HG02840 (cell line): Measurements from ENCODE around the gene SGPP2.

Experiments
- ATAC-seq: cut with Tn5 transposase; IDR thresholded peaks from one replicate; pipeline ENCODE4 v1.9.1; 2021; ENCODE audit warnings: mild to moderate bottlenecking, moderate library complexity, moderate number of reproducible peaks; ENCODE audit not compliant: unreplicated experiment, low FRiP score

Gene SGPP2

DNA sequence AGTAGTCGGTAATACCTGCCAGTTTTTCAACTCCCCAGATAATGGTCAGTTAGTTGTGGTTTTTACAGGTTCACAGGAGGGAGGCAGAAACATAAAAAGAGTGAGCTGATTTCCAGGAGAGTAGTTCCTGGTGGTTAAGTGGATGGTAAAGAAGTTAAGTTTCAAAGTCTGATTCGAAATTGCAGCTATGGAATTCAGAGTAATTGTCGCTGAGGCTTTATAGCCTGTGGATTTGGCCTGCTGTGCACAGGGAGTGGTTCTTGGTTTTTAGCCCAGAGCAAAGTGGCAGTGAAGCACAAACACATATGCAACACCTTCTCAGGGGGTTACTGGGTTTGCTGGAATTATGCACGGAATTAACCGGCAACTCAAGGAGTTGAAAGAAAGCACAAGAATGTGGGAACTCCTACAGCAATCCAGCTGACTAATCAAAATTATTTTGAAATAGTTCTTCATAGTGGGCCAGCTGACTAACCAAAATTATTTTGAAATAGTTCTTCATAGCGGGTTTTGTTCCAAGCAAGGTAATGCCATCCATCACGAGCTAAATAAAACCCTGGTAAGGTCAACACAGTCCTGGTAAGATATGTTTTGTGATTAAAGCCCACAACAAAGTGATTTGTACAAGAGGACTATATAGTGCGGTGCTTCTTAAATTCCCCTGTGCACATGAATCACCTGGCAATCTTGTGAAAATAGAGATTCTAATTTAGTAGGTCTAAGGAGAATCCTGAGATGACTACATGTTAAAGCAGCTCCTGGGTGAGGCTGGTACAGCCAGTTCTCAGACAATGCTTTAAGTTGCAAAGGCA, 94.4 kb downstream of the SGPP2 start:
- ATAC-seq = no peak

GRCh38 chr2:222521099-222521498, 96.8 kb downstream of the SGPP2 start:
- ATAC-seq = peak; percentile 54

DNA sequence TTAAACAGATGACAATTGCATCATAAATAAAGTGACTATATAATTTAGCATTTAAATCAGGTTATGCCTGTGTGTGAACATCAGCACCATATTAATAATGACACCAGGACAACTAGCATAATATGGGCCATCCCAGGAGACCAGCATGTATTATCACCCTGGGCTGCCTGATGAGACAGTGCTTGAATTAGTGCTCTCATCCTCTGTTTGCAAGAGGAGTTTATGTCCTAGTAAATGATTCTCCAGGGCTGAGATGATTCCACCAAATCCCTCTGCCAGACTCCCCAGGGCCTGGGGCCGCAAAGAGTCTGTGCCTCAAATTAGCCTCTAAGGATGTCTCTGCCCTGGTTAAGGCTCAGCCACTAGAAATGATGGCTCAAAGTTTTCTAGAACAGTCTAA, 97.7 kb downstream of the SGPP2 start:
- no peak for ATAC-seq

DNA sequence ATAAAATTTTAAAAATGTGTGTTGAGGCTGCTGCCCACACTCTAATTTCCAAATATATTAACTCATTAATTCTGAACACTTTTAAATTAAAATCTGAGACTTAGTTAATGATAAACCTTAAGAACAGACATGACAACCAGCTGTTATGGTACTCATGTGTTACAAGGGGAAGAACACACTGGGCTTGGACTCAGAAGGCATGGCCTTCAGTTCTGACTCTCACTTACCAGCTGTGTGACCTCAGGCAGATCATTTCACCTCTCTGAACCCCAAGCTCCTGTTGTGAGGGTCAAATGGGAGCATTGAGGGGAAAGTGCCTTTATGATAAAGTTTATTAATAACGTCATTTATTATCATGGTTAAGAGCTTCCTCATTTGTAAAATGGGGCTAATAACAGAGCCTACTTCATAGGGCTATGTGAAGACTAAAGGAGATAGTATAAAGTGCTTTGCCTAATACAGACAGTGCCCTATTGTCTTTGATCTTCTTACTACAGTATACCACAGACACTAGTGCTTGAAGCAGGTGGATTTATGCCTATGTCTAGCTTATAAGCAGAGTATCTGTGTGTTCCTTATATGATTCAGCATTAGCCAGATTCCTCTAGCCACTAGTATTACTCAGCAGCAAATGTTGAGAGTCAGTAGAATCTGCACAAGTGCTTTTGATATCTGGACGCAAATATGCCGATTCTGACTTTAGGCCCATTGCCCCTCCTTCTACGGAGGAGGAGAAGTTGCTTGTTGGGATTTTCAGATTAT, 99.6 kb downstream of the SGPP2 start:
- ATAC-seq = no peak

GRCh38 chr2:222525811-222526210, 101.5 kb downstream of the SGPP2 start:
- ATAC-seq = no peak

DNA sequence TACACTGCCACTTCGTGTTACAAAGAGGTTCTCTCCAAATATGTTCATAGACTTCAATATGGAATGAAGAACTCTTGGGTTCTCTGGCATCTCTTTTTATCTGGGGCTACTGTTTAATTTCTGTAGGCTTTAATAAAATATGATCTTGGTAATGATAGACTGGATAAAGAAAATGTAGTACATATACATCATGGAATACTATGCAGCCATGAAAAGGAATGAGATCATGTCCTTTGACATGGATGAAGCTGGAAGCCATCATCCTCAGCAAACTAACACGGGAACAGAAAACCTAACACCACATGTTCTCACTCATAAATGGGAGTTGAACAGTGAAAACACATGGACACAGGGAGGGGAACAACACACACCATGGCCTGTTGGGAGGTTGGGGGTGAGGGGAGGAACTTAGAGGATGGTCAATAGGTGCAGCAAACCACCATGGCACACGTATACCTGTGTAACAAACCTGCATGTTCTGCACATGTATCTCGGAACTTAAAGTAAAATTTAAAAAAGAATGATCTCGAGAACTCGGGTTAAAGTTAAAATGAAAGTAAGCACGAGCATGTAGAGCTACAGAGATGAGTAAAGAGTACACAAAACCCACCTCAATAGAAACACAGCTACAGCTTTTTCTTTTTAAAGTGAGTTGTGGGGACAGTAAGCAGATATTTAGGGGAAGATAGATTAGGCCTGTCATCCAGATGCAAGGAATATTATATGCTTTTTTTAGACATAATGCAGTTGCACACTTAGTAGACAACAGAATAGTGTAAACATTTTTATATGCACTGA, 102.3 kb downstream of the SGPP2 start:
- ATAC-seq = no peak

DNA sequence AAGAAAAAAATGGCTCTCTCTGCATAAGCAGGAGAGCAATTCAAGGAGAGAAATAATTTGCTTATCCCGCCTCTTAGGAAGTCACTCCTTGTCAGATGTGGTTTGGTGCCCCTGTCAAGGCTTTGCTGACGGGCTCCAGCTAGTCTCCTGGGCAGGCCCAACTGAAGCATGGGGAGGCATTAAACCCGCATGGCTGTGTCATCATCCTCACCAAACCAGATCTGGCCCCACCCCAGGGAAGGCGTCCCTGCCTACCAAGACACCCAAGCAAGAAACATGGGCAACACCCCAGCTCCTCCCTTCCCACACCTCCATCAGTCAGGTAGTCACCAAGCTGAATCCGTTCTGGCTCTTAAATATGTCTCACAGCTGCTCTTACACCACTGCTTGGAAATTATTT, 108.0 kb downstream of the SGPP2 start:
- ATAC-seq = no peak

DNA sequence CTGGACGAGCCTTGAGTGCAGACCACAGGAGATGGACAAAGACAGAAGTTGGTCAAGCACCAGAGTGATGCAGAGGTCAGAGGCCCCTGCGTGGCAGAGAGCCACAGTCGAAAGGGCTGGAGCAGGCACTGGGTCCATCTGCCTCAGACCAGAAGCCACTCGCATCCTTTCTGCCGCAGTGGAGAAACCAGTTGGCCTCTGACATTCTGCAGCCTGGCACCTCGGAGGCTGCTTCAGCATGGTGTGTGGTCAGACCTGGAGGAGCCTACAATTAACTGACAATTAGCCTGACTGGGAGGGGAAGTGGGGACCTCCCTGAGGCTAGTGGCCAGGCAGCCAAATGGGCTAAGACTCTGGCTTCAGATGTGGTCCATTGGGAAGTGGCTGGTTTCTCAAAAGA, 111.1 kb downstream of the SGPP2 start:
- ATAC-seq = no peak

DNA sequence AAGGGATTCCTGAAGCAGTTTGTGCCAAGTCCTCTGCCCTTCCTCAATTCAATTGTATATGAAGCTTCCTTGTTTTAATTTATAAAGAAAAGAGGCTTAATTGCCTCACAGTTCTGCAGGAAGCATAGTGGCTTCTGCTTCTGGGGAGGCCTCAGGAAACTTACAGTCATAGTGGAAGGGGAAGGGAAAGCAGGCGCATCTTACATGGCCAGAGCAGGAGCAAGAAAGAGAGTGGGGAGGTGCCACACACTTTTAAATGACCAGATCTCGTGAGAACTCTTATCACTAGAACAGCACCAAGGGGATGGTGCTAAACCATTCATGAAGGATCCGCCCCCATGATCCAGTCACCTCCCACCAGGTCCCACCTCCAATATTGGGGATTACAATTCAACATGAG, 114.2 kb downstream of the SGPP2 start:
- no peak for ATAC-seq

DNA sequence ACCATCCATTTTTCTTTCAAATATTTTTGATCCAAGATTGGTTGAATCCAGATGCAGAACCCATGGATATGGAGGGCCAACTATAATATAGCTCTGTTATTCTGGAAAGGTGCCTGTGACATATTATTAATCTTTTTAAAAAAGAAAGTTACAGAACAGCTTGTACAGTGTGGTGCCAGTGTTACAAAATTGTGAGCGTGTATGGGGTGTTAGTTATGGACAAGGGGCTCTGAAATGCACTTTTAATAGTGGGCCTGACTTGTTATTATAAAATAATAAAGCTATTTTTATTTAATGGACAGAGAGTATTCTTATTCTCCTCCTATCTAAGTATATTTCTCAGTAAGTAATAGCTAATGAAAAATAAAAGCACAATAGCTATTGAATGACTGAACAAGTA, 120.3 kb downstream of the SGPP2 start:
- no peak for ATAC-seq

GRCh38 chr2:222545823-222546795, 121.8 kb downstream of the SGPP2 start:
- no peak for ATAC-seq

- no peak for ATAC-seq
Measured at GRCh38 chr2:222547083-222547482, 122.7 kb downstream of the SGPP2 start.

GRCh38 chr2:222548992-222549391, 124.6 kb downstream of the SGPP2 start:
- no peak for ATAC-seq

GRCh38 chr2:222554517-222554916, 130.2 kb downstream of the SGPP2 start:
- ATAC-seq = no peak

DNA sequence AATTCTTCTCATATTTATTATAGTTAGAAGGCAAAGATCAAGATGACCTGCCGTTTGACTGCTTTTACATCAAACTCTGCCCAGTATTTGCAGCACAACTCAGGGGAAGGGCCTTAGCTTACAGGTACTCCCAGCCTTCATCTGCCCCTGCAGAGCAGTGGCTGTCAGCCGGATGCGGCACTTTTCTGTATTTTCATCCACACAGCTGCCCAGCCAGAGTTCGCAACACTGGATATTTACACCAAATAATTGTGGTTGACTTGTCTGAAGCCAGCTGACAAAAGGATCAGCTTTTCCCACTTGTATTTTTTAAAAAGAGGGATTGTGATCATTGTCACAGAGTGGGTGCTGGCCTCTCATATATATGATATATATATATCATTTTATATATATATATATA, 136.8 kb downstream of the SGPP2 start:
- no peak for ATAC-seq

- no peak for ATAC-seq
Measured at GRCh38 chr2:222561817-222562645, 137.7 kb downstream of the SGPP2 start.

DNA sequence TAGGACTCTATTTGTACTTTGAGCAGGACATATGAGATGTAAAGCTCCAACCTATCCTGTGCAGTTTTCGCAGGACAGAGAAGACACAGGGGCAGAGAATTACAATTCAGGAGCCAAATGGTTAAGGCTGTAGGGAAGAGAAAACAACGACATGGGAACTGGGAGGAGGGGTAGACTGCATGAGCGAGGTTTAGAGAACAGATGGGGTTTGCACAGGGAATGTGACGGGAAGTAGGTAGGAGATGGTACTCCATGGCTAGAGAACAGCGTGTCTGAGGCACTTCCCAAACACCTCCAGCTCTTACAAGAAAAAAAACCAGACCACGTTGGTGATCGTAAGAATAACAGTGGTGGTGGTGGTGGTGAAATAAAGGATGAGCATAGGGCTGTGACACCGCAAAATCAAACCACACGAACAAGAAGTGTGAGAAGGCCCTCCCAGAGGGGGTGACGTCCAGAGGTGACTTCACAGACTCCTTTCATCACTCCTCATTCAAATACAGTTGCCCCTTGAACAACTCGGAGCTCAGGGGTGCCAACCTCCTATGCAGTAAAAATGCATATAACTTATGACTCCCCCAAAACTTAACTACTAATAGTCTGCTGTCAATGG, 138.9 kb downstream of the SGPP2 start:
- ATAC-seq = no peak

DNA sequence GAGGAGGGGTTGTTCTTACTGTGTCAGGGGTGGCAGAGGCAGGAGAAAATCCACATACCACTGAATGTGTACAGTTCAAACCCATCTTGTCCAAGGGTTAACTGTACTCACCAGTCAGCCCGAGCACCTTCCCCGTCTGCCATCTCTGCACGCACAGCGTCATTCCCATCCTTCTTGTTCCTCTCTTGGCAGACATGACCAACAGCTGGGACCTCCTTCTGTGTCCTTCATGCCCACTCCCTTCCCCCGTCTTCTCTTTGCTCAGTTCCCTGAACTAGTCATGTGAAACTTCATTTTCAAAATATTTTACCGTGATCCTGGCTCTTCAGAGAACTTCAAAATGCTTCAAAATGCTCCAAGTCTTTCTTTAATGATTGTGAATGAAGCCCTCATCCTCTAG, 139.6 kb downstream of the SGPP2 start:
- ATAC-seq = no peak

GRCh38 chr2:222566229-222566628, 141.9 kb downstream of the SGPP2 start:
- no peak for ATAC-seq
